ENCODE data around the gene TNIP1. TPM values are rescaled to one million over a fixed set of nuclear protein-coding genes. Genes with fewer than 3 reads are reported as not detected.

Gene TNIP1, protein sequence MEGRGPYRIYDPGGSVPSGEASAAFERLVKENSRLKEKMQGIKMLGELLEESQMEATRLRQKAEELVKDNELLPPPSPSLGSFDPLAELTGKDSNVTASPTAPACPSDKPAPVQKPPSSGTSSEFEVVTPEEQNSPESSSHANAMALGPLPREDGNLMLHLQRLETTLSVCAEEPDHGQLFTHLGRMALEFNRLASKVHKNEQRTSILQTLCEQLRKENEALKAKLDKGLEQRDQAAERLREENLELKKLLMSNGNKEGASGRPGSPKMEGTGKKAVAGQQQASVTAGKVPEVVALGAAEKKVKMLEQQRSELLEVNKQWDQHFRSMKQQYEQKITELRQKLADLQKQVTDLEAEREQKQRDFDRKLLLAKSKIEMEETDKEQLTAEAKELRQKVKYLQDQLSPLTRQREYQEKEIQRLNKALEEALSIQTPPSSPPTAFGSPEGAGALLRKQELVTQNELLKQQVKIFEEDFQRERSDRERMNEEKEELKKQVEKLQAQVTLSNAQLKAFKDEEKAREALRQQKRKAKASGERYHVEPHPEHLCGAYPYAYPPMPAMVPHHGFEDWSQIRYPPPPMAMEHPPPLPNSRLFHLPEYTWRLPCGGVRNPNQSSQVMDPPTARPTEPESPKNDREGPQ
- total RNA-seq (2022), result 246 and 342 TPM in 2 replicates
- percentile 93 among the genes with signal in this experiment for Bru-seq, nascent RNA
- percentile 84 among the genes with signal in this experiment for BruChase-seq, experiment 1, labeled RNA remaining after a 6-hour chase
- percentile 79 among the genes with signal in this experiment for BruChase-seq, experiment 2, labeled RNA remaining after a 2-hour chase
- long read RNA-seq, transcript TNIP1-211 (18 exons, 2,274 nt), result major isoform, 165 of 401 reads
- long read RNA-seq, transcript TNIP1-201 (18 exons, 2,785 nt), result minor isoform, 50 of 401 reads
- long read RNA-seq, transcript TNIP1-208 (17 exons, 2,680 nt), result minor isoform, 21 of 401 reads
- long read RNA-seq, transcript TNIP1-202 (18 exons, 2,935 nt), result minor isoform, 21 of 401 reads
- long read RNA-seq, partial matches to known transcripts, result 24 of 401 reads
- long read RNA-seq, other reads (novel, unspliced or antisense), result 96 of 401 reads

DNA sequence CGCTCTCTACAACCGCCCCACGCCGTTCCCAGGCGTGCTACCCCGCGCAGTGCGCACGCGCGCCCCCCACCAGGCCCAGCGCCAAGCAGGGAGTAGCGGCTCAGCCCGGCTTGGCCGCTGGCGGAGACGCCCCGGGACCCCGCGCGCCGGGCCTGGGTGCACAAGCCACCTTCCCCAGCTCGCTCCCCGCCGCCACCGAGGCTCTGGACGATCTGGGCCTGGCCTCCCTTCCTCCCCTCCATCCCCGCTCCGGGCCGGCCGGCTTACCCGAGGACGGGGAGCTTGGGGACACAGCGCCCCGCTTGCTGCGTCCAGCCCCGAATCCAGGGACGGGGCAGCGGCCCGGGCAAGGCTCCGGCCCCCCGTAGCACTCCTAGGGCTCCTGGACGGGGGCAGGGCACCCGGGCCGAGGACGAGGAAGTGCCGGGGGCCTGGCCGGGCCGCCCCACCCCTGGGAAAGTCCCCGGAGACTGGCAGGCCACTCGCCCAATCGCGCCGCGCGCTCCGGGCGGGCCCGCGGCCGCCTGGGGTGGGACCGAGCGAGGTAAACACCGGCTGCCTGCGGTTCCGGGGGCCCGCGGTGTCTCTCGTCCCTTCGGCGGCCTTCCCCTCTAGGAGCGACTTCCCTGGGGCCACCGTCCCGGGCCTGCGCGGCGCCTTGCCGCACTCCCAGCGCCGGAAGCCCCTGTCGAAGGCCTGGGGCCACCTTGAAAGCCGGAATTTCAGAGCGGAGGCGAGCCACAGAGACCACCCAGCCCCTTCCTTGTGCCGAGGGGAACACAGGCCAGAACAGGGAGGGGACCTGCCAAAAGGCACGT, at the start of gene TNIP1:
Gene TNIP1 (minus strand): TSS at position 422 of the 818 bp plus-strand sequence. CDS start 15,939 bp downstream, outside the sequence.
- BruUV-seq (replicated peaks), result no TSS peak
- ChIA-PET CTCF (interaction anchor here (0.6 to 40.7 kb wide), 14 partner anchors 8 to 547 kb away, joined by 3 to 1587 read pairs (median 6); no protein-coding TSS in a partner anchor), POLR2A (interaction anchor here (0.7 to 6.8 kb wide), 28 partner anchors 8 to 323 kb away, joined by 3 to 78 read pairs (median 4); partner anchors contain the start of genes DCTN4, GM2A and SMIM3)
- Mint-ChIP-seq H3K27ac (ENCODE audit: low read depth, unreplicated experiment) (peak within 1 kb of the TSS; percentile 59), H3K4me1 (ENCODE audit: insufficient read depth, unreplicated experiment) (peaks cover 78% of the 10 kb centered on the region), H3K9me3 (ENCODE audit: unreplicated experiment) (no peaks in the 10 kb centered on the region), H3K36me3 (ENCODE audit: insufficient read depth, unreplicated experiment) (peaks cover 39% of the 10 kb centered on the region), H3K4me3 (ENCODE audit: unreplicated experiment) (peak within 1 kb of the TSS; percentile 74), H3K27me3 (ENCODE audit: insufficient read depth, unreplicated experiment) (no peaks in the 10 kb centered on the region)
- intact Hi-C loops (cut with micrococcal nuclease), result loop anchor here (2.0 kb wide), 1 partner anchor 30 kb away; no protein-coding TSS in a partner anchor
- peak; percentile 94 for DNase-seq (ENCODE audit: unreplicated experiment)
- TF ChIP-seq, protein P1, sequence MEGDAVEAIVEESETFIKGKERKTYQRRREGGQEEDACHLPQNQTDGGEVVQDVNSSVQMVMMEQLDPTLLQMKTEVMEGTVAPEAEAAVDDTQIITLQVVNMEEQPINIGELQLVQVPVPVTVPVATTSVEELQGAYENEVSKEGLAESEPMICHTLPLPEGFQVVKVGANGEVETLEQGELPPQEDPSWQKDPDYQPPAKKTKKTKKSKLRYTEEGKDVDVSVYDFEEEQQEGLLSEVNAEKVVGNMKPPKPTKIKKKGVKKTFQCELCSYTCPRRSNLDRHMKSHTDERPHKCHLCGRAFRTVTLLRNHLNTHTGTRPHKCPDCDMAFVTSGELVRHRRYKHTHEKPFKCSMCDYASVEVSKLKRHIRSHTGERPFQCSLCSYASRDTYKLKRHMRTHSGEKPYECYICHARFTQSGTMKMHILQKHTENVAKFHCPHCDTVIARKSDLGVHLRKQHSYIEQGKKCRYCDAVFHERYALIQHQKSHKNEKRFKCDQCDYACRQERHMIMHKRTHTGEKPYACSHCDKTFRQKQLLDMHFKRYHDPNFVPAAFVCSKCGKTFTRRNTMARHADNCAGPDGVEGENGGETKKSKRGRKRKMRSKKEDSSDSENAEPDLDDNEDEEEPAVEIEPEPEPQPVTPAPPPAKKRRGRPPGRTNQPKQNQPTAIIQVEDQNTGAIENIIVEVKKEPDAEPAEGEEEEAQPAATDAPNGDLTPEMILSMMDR (IDR thresholded peaks at IDR 0.05; ENCODE audit: unreplicated experiment), result no peak

DNA sequence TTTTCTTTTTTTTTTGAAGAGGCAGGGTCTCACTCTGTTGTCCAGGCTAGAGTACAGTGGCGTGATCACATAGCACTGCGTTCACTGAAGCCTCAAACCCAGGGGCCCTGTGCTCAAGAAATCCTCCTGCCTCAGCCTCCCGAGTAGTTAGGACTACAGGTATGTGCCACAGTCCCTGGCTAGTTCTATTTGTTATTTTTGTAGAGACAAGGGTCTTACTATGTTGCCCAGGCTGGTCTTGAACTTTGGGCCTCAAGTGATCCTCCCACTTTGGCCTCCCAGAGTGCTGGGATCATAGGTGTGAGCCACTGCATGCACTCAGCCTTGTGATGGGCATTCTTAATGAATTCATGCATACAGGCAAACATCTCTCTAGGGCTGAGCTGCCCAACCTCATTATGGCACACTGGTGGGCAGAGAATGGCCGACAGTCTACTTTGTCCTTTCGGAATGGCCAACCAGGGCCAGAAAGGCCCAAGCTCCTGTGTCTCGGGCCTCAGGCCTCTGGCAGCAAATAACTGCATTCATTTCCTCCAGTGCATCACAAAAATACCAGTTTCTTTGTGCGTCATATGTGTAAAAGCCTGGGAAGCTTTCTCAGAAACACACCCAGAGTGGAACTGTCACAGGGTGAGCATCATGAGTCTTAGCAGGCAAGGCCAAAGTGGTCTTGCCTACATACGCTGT, 49.5 kb upstream of the TNIP1 start:
- intact Hi-C loops (cut with micrococcal nuclease), result no loop called here
- no TSS peak for BruUV-seq (replicated peaks)
- no peak overlapping the region for H3K4me3 Mint-ChIP-seq (ENCODE audit: unreplicated experiment)
- CTCF ChIA-PET, result interaction anchor here (0.6 to 29.6 kb wide), 12 partner anchors 9 to 201 kb away, joined by 3 to 1587 read pairs (median 10); partner anchors contain the start of genes CCDC69 and TNIP1
- H3K27ac Mint-ChIP-seq (ENCODE audit: low read depth, unreplicated experiment), result no peak overlapping the region
- H3K36me3 Mint-ChIP-seq (ENCODE audit: insufficient read depth, unreplicated experiment), result no peaks in the 10 kb centered on the region
- H3K27me3 Mint-ChIP-seq (ENCODE audit: insufficient read depth, unreplicated experiment), result peaks cover 11% of the 10 kb centered on the region
- TF ChIP-seq, protein P1 (IDR thresholded peaks at IDR 0.05; ENCODE audit: unreplicated experiment), result no peak
- H3K9me3 Mint-ChIP-seq (ENCODE audit: unreplicated experiment), result no peaks in the 10 kb centered on the region
- H3K4me1 Mint-ChIP-seq (ENCODE audit: insufficient read depth, unreplicated experiment), result peaks cover 6% of the 10 kb centered on the region
- POLR2A ChIA-PET, result interaction anchor here (0.6 to 1.1 kb wide), 2 partner anchors 20 to 228 kb away, joined by 3 read pairs; no protein-coding TSS in a partner anchor
- no peak for DNase-seq (ENCODE audit: unreplicated experiment)

DNA sequence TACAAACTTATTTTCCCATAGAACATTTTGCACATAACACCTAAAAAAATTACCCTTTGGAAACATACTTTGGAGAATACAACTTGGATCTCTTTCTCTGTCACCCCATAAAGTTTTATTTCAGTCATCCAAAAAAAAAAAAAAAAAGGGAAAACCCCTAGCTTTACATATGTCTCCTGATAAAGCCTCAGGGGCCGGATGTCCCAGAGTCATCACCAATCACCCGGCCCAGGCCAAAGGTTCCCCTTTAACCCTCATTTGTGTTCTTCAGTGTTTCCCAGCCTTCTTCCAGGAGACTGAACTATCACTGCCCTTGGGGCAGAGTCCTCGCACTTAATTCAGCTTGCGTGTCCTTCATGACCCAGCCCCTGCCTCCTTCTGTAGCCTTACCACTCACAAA, 48.0 kb upstream of the TNIP1 start:
- no peak overlapping the region for H3K27ac Mint-ChIP-seq (ENCODE audit: low read depth, unreplicated experiment)
- ChIA-PET CTCF (interaction anchor here (0.6 to 29.6 kb wide), 10 partner anchors 8 to 455 kb away, joined by 3 to 1587 read pairs (median 24); partner anchors contain the start of genes CCDC69 and TNIP1), POLR2A (interaction anchor here (1.1 kb wide), 1 partner anchor 21 kb away, joined by 3 read pairs; no protein-coding TSS in a partner anchor)
- peaks cover 20% of the 10 kb centered on the region for H3K27me3 Mint-ChIP-seq (ENCODE audit: insufficient read depth, unreplicated experiment)
- no peak for DNase-seq (ENCODE audit: unreplicated experiment)
- H3K4me3 Mint-ChIP-seq (ENCODE audit: unreplicated experiment), result no peak overlapping the region
- no peaks in the 10 kb centered on the region for H3K9me3 Mint-ChIP-seq (ENCODE audit: unreplicated experiment)
- peaks cover 12% of the 10 kb centered on the region for H3K4me1 Mint-ChIP-seq (ENCODE audit: insufficient read depth, unreplicated experiment)
- intact Hi-C loops (cut with micrococcal nuclease), result loop anchor here (10.0 kb wide), 3 partner anchors 396 to 616 kb away; no protein-coding TSS in a partner anchor
- H3K36me3 Mint-ChIP-seq (ENCODE audit: insufficient read depth, unreplicated experiment), result no peaks in the 10 kb centered on the region
- no TSS peak for BruUV-seq (replicated peaks)
- TF ChIP-seq, protein P1 (IDR thresholded peaks at IDR 0.05; ENCODE audit: unreplicated experiment), result no peak
